Caco-2 (cell line): ENCODE data around the gene THBS2. TPM values are rescaled to one million over a fixed set of nuclear protein-coding genes. Genes with fewer than 3 reads are reported as not detected.
A peak's percentile ranks its signal among the peaks of the same experiment; 100 is the strongest.

Experiments used
- BruUV-seq: library from RNA; stranded (reverse); fragments of 400-500 nt; replicated peaks from 2 replicates; lab custom pipeline; 2021; lab: Mats Ljungman, UMichigan
- CTCF ChIA-PET: fragments of 300-600 bp; sonication (Branson Sonifier 250); formaldehyde crosslinking; loops from one replicate; lab custom pipeline; 2022; ENCODE audit warnings: antibody characterized with exemption; lab: Charles Lee
- POLR2A ChIA-PET: fragments of 300-600 bp; sonication (Branson Sonifier 250); formaldehyde crosslinking; loops from one replicate; lab custom pipeline; 2022; ENCODE audit warnings: antibody characterized with exemption; lab: Charles Lee
- DNase-seq, 2 experiments: peaks; one replicate each; pipeline versions ENCODE4 v3.0.0 to v3.0.0-alpha.2; 2020 to 2022
- H3K27me3 ChIP-seq: replicated peaks from 2 replicates; pipeline ENCODE4 v1.6.0; 2011; ENCODE audit warnings: low read length; ENCODE audit not compliant: control insufficient read depth, insufficient read depth
- H3K36me3 ChIP-seq: 2 replicates; pipeline ENCODE4 v1.5.1; 2011; ENCODE audit warnings: low read length; ENCODE audit not compliant: control insufficient read depth, insufficient read depth
- H3K4me1 ChIP-seq: fragments of 250-450 bp; sonication (Bioruptor Pico); 2 replicates; pipeline ENCODE4 v1.5.1; 2020; ENCODE audit warnings: mild to moderate bottlenecking
- H3K4me3 ChIP-seq: 2 replicates; pipeline ENCODE4 v1.5.1; 2011; ENCODE audit warnings: low read depth, mild to moderate bottlenecking, control low read depth, low read length
- H3K9me3 ChIP-seq: fragments of 250-450 bp; sonication (Bioruptor Pico); 2 replicates; pipeline ENCODE4 v1.5.1; 2020; ENCODE audit warnings: mild to moderate bottlenecking, moderate library complexity
- H3K27ac Mint-ChIP-seq: one replicate; pipeline ENCODE4 v1.8.0; 2022; ENCODE audit warnings: mixed read lengths; ENCODE audit not compliant: unreplicated experiment
- H3K27me3 Mint-ChIP-seq: one replicate; pipeline ENCODE4 v1.8.0; 2022; ENCODE audit warnings: mixed read lengths; ENCODE audit not compliant: insufficient read depth, unreplicated experiment
- H3K36me3 Mint-ChIP-seq: one replicate; pipeline ENCODE4 v1.8.0; 2022; ENCODE audit warnings: mild to moderate bottlenecking, mixed read lengths; ENCODE audit not compliant: insufficient read depth, unreplicated experiment
- H3K4me1 Mint-ChIP-seq: one replicate; pipeline ENCODE4 v1.8.0; 2022; ENCODE audit warnings: low read depth, mixed read lengths; ENCODE audit not compliant: unreplicated experiment
- H3K4me3 Mint-ChIP-seq: one replicate; pipeline ENCODE4 v1.8.0; 2022; ENCODE audit warnings: mild to moderate bottlenecking, moderate library complexity, mixed read lengths; ENCODE audit not compliant: unreplicated experiment
- H3K9me3 Mint-ChIP-seq: one replicate; pipeline ENCODE4 v1.8.0; 2022; ENCODE audit warnings: mixed read lengths; ENCODE audit not compliant: unreplicated experiment
- intact Hi-C: fragments of 100-400 bp; cut with micrococcal nuclease; formaldehyde crosslinking; loops from one replicate; pipeline ENCODE4 v1.10.0; 2022; ENCODE audit not compliant: unreplicated experiment
- total RNA-seq: library from RNA; stranded (reverse); gene quantifications from 2 replicates; pipeline ENCODE4 v1.2.3, GENCODE V29; 2022
- TF ChIP-seq, protein P1 (sequence below), 2 experiments: fragments of 200-600 bp in 1 of 2; IDR thresholded peaks; 1 replicate in 1 of 2; 2 replicates in 1 of 2; pipeline versions ENCODE4 v1.5.1 to v1.8.0; 2011 to 2022; ENCODE audit warnings: antibody characterized with exemption in 1 of 2, control low read depth in 1 of 2, inconsistent platforms in 1 of 2, low read depth in 1 of 2, low read length in 1 of 2, mild to moderate bottlenecking in 1 of 2, moderate library complexity in 1 of 2; ENCODE audit not compliant: insufficient read depth in 1 of 2, severe bottlenecking in 1 of 2, unreplicated experiment in 1 of 2

Gene THBS2
- total RNA-seq, 1 experiment from 2014 or later: 0.07 TPM

DNA sequence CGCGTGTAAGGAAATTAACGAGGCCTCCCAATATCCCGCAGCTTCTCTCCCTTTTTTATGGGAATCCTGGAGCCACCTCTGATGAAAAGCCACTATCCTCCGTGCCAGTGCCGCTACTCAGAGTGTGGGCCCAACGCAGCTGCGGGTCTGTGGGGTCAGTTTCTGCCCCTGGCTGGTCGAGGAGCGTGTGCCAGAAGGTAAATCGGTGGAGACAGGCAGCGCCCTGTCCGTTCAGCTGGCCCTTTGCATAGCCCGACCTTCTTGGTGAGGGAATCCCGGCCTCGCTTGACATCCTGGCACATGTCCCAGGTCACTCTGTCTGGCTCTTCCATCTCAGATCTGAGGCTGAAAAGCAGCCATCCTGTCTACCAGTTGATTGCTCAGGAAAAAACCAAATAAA, 4.6 kb downstream of the THBS2 start:
- H3K27me3 ChIP-seq: no peaks in the 10 kb centered on the region
- peaks cover 6% of the 10 kb centered on the region for H3K36me3 Mint-ChIP-seq
- BruUV-seq: no TSS peak
- no peaks in the 10 kb centered on the region; the same call in 1 of the 2 replicates for H3K9me3 ChIP-seq
- no peaks in the 10 kb centered on the region for H3K4me1 Mint-ChIP-seq
- H3K4me3 ChIP-seq: no peak overlapping the region
- intact Hi-C loops: no loop called here
- TF ChIP-seq, protein P1, sequence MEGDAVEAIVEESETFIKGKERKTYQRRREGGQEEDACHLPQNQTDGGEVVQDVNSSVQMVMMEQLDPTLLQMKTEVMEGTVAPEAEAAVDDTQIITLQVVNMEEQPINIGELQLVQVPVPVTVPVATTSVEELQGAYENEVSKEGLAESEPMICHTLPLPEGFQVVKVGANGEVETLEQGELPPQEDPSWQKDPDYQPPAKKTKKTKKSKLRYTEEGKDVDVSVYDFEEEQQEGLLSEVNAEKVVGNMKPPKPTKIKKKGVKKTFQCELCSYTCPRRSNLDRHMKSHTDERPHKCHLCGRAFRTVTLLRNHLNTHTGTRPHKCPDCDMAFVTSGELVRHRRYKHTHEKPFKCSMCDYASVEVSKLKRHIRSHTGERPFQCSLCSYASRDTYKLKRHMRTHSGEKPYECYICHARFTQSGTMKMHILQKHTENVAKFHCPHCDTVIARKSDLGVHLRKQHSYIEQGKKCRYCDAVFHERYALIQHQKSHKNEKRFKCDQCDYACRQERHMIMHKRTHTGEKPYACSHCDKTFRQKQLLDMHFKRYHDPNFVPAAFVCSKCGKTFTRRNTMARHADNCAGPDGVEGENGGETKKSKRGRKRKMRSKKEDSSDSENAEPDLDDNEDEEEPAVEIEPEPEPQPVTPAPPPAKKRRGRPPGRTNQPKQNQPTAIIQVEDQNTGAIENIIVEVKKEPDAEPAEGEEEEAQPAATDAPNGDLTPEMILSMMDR (IDR thresholded peaks at IDR 0.05; ENCODE audit: insufficient read depth in 1 of 2, low read depth in 1 of 2, low read length in 1 of 2, severe bottlenecking in 1 of 2, unreplicated experiment in 1 of 2): no peak
- DNase-seq: no peak
- H3K9me3 Mint-ChIP-seq: peaks cover 10% of the 10 kb centered on the region
- H3K27me3 Mint-ChIP-seq: peaks cover 7% of the 10 kb centered on the region
- no peaks in the 10 kb centered on the region for H3K4me1 ChIP-seq
- H3K4me3 Mint-ChIP-seq: no peak overlapping the region
- ChIA-PET POLR2A (no interaction called here), CTCF (no interaction called here)
- H3K36me3 ChIP-seq: no peaks in the 10 kb centered on the region
- no peak overlapping the region for H3K27ac Mint-ChIP-seq

DNA sequence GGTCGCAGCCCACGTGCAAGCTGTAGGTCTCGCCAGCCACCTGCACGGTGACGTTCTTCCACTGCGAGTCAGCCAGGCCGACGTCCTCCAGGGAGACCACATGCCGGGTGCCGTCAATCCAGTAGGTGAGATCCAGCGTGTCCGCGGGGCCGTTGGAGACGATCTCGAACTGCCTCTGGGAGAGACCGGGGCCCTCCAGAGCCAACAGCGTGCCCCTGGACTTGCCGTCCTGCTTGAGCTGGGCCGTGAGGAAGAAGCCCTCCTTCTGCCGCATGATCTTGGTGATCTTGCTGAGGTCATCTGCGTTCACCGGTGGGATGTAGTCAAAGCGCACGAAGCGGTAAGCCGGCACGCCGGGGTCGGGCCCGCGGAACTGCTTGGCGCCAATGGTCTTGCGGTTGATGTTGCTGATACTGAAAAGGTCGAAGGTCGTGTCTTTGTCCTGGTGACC, 5.1 kb downstream of the THBS2 start:
- Mint-ChIP-seq H3K9me3 (peaks cover 10% of the 10 kb centered on the region), H3K4me3 (no peak overlapping the region), H3K27ac (no peak overlapping the region), H3K4me1 (no peaks in the 10 kb centered on the region), H3K36me3 (peaks cover 6% of the 10 kb centered on the region), H3K27me3 (peaks cover 7% of the 10 kb centered on the region)
- peak in 1 of 2 experiments; percentile 21 for DNase-seq
- H3K27me3 ChIP-seq: no peaks in the 10 kb centered on the region
- H3K4me3 ChIP-seq: no peak overlapping the region
- H3K4me1 ChIP-seq: peaks cover 4% of the 10 kb centered on the region; the same call in 1 of the 2 replicates
- H3K36me3 ChIP-seq: no peaks in the 10 kb centered on the region
- CTCF ChIA-PET: no interaction called here
- H3K9me3 ChIP-seq: no peaks in the 10 kb centered on the region; the same call in 1 of the 2 replicates
- no TSS peak for BruUV-seq
- TF ChIP-seq, protein P1 (IDR thresholded peaks at IDR 0.05; ENCODE audit: insufficient read depth in 1 of 2, low read depth in 1 of 2, low read length in 1 of 2, severe bottlenecking in 1 of 2, unreplicated experiment in 1 of 2): no peak
- intact Hi-C loops: no loop called here
- POLR2A ChIA-PET: no interaction called here

DNA sequence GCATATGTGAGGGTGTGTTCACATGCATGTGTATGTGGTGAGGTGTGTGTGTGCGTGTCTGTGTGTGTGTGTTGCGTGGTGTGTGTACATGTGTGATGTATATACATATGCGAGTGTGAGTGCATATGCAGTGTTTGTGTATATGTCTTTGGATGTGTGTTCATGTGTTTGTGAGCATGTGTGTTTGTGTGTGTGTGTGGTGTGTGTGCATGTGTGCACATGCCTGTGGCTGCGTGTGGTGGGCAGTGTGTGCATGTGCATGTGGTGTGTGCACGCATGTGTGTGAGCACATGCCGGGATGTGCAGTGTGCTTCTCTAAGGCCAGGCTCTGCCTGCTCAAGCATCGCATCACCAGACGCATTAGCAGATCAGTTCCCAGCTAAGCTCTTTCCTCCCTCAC, 5.7 kb downstream of the THBS2 start:
- Mint-ChIP-seq H3K4me1 (no peaks in the 10 kb centered on the region), H3K4me3 (no peak overlapping the region), H3K36me3 (peaks cover 6% of the 10 kb centered on the region), H3K9me3 (peaks cover 10% of the 10 kb centered on the region), H3K27me3 (peaks cover 3% of the 10 kb centered on the region), H3K27ac (no peak overlapping the region)
- intact Hi-C loops: no loop called here
- POLR2A ChIA-PET: no interaction called here
- Histone ChIP-seq H3K4me3 (no peak overlapping the region), H3K36me3 (no peaks in the 10 kb centered on the region), H3K27me3 (no peaks in the 10 kb centered on the region), H3K4me1 (peaks cover 9% of the 10 kb centered on the region; the same call in 1 of the 2 replicates), H3K9me3 (no peaks in the 10 kb centered on the region; the same call in 1 of the 2 replicates)
- CTCF ChIA-PET: no interaction called here
- TF ChIP-seq, protein P1 (IDR thresholded peaks at IDR 0.05; ENCODE audit: insufficient read depth in 1 of 2, low read depth in 1 of 2, low read length in 1 of 2, severe bottlenecking in 1 of 2, unreplicated experiment in 1 of 2): no peak
- BruUV-seq: no TSS peak
- no peak for DNase-seq
